GM23338 (cell line): Measurements from ENCODE around the gene KIAA2012. TPM values are rescaled to one million over a fixed set of nuclear protein-coding genes. Genes with fewer than 3 reads are reported as not detected.

Experiments used
- ATAC-seq: fragments of 200-7000 bp; cut with Tn5 transposase; 3 replicates; pipeline ENCODE4 v1.9.1; 2020
- DNase-seq: peaks from one replicate; pipeline ENCODE4 v3.0.0-alpha.2; 2015; ENCODE audit warnings: low spot score
- H2AFZ ChIP-seq: fragments of 200-600 bp; sonication (generic); 2 replicates; pipeline ENCODE4 v1.8.0; 2016; ENCODE audit warnings: antibody characterized with exemption, mild to moderate bottlenecking, moderate library complexity
- H3F3A ChIP-seq: fragments of 200-600 bp; sonication (generic); replicated peaks from 2 replicates; pipeline ENCODE4 v1.8.0; 2017; ENCODE audit warnings: antibody characterized with exemption, mixed run types, low read depth
- H3K27ac ChIP-seq: fragments of 200-600 bp; sonication (generic); 2 replicates; pipeline ENCODE4 v1.6.1; 2016; ENCODE audit warnings: low read depth
- H3K27me3 ChIP-seq: fragments of 200-600 bp; sonication (generic); 2 replicates; pipeline ENCODE4 v1.8.0; 2016; ENCODE audit warnings: mild to moderate bottlenecking, mixed run types, moderate library complexity; ENCODE audit not compliant: insufficient read depth
- H3K36me3 ChIP-seq: fragments of 200-600 bp; sonication (generic); 2 replicates; pipeline ENCODE4 v1.8.0; 2016; ENCODE audit warnings: mild to moderate bottlenecking; ENCODE audit not compliant: insufficient read depth
- H3K4me1 ChIP-seq: fragments of 200-600 bp; sonication (generic); 2 replicates; pipeline ENCODE4 v1.8.0; 2016; ENCODE audit warnings: mild to moderate bottlenecking, moderate library complexity; ENCODE audit not compliant: insufficient read depth
- H3K4me2 ChIP-seq: fragments of 200-600 bp; sonication (generic); 2 replicates; pipeline ENCODE4 v1.7.1; 2017; ENCODE audit warnings: mixed run types
- H3K4me3 ChIP-seq: fragments of 200-600 bp; sonication (generic); 2 replicates; pipeline ENCODE4 v1.6.1; 2016; ENCODE audit warnings: mixed run types
- H3K79me2 ChIP-seq: fragments of 200-600 bp; sonication (generic); replicated peaks from 2 replicates; pipeline ENCODE4 v1.8.0; 2017; ENCODE audit warnings: mild to moderate bottlenecking; ENCODE audit not compliant: insufficient read depth
- H3K9me2 ChIP-seq: fragments of 200-600 bp; sonication (generic); 2 replicates; pipeline ENCODE4 v1.8.0; 2017; ENCODE audit not compliant: insufficient read depth
- H4K20me1 ChIP-seq: fragments of 200-600 bp; sonication (generic); replicated peaks from 2 replicates; pipeline ENCODE4 v1.8.0; 2017; ENCODE audit warnings: mild to moderate bottlenecking; ENCODE audit not compliant: insufficient read depth
- H3K27ac Mint-ChIP-seq: 2 replicates; pipeline ENCODE4 v1.8.0; 2020; ENCODE audit warnings: inconsistent platforms, mild to moderate bottlenecking, moderate library complexity, mixed read lengths
- H3K27me3 Mint-ChIP-seq: 3 replicates; pipeline ENCODE4 v1.8.0; 2022; ENCODE audit warnings: low read depth, mild to moderate bottlenecking, moderate library complexity, mixed read lengths, inconsistent platforms; ENCODE audit not compliant: insufficient read depth, poor library complexity
- H3K36me3 Mint-ChIP-seq: 3 replicates; pipeline ENCODE4 v1.8.0; 2021; ENCODE audit warnings: low read depth, mild to moderate bottlenecking, inconsistent platforms, moderate library complexity, mixed read lengths
- H3K4me1 Mint-ChIP-seq: 3 replicates; pipeline ENCODE4 v1.8.0; 2020; ENCODE audit warnings: mild to moderate bottlenecking, inconsistent platforms, mixed read lengths
- H3K4me3 Mint-ChIP-seq: 3 replicates; pipeline ENCODE4 v1.8.0; 2021; ENCODE audit warnings: moderate library complexity, mild to moderate bottlenecking, inconsistent platforms, mixed read lengths
- H3K9me3 Mint-ChIP-seq: 3 replicates; pipeline ENCODE4 v1.8.0; 2020; ENCODE audit warnings: moderate library complexity, mild to moderate bottlenecking, inconsistent platforms, mixed read lengths
- CTCF ChIP-seq, 2 experiments: fragments of 200-600 bp in 1 of 2; sonication (generic) in 1 of 2; conservative IDR thresholded peaks; 2 replicates each; pipeline versions ENCODE4 v1.5.1 to v1.6.1; 2016 to 2017; ENCODE audit warnings: antibody characterized with exemption in 2 of 2, low read depth in 2 of 2, mild to moderate bottlenecking in 2 of 2, moderate library complexity in 1 of 2
- EZH2 ChIP-seq: fragments of 200-600 bp; sonication (generic); IDR thresholded peaks from one replicate; pipeline ENCODE4 v1.8.0; 2017; ENCODE audit warnings: antibody characterized with exemption, mild to moderate bottlenecking, low read depth; ENCODE audit not compliant: unreplicated experiment
- POLR2AphosphoS5 ChIP-seq: IDR thresholded peaks from 2 replicates; pipeline ENCODE4 v1.6.1; 2016; ENCODE audit warnings: antibody characterized with exemption, low read depth
- ZNF331 ChIP-seq: fragments of 250-450 bp; sonication (Bioruptor Pico); IDR thresholded peaks from 2 replicates; pipeline ENCODE4 v1.5.0; 2020; ENCODE audit warnings: low read depth, mild to moderate bottlenecking, moderate library complexity
- ZNF462 ChIP-seq: fragments of 250-450 bp; sonication (Bioruptor Pico); IDR thresholded peaks from 2 replicates; pipeline ENCODE4 v1.5.0; 2020; ENCODE audit warnings: mild to moderate bottlenecking, moderate library complexity
- polyA plus RNA-seq: library from polyadenylated mRNA; unstranded; fragments of >200 nt; fragmentation: Nextera tagmentation; extraction: Ambion mirVana; gene quantifications from 2 replicates; pipeline ENCODE4 v1.2.1, GENCODE V29; 2016
- total RNA-seq: library from RNA; depleted of rRNA; stranded (reverse); fragments of >200 nt; shearing (Covaris generic); gene quantifications from 2 replicates; pipeline ENCODE4 v1.2.3, GENCODE V29; 2014

KIAA2012 gene
- total and polyA plus RNA-seq, 2 experiments from 2014 or later: 0.03 to 0.08 TPM

DNA sequence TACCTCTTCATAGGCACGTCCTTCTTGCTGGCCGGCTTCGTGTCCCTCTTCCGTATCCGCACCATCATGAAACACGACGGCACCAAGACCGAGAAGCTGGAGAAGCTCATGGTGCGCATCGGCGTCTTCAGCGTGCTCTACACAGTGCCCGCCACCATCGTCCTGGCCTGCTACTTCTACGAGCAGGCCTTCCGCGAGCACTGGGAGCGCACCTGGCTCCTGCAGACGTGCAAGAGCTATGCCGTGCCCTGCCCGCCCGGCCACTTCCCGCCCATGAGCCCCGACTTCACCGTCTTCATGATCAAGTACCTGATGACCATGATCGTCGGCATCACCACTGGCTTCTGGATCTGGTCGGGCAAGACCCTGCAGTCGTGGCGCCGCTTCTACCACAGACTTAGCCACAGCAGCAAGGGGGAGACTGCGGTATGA is 37.1 kb upstream of the KIAA2012 start:
- H4K20me1 ChIP-seq: peaks cover 26% of the 10 kb centered on the region
- H3K4me1 ChIP-seq: peaks cover 19% of the 10 kb centered on the region
- Mint-ChIP-seq H3K36me3 (peaks cover 19% of the 10 kb centered on the region), H3K4me3 (no peak overlapping the region), H3K4me1 (peaks cover 37% of the 10 kb centered on the region; the same call in 2 of the 3 replicates), H3K27ac (no peak overlapping the region), H3K9me3 (peaks cover 4% of the 10 kb centered on the region; the same call in 1 of the 3 replicates), H3K27me3 (peaks cover 19% of the 10 kb centered on the region)
- H3F3A ChIP-seq: peaks cover 36% of the 10 kb centered on the region
- no peaks in the 10 kb centered on the region for H3K9me2 ChIP-seq
- H3K4me3 ChIP-seq: peak overlapping the region; percentile 97
- no peak overlapping the region for H2AFZ ChIP-seq
- H3K4me2 ChIP-seq: peak overlapping the region; percentile 88
- H3K27me3 ChIP-seq: no peaks in the 10 kb centered on the region
- TF ChIP-seq ZNF331 (CRISPR knock-in tag): no peak
- no peak for TF ChIP-seq ZNF462
- peak; percentile 50 for TF ChIP-seq POLR2AphosphoS5
- ATAC-seq: peak; percentile 1
- H3K36me3 ChIP-seq: peaks cover 20% of the 10 kb centered on the region; the same call in 1 of the 2 replicates
- no peak overlapping the region for H3K27ac ChIP-seq
- DNase-seq: no peak
- peaks cover 66% of the 10 kb centered on the region for H3K79me2 ChIP-seq

- Histone ChIP-seq H3K4me2 (peak overlapping the region; percentile 88), H3K27ac (peak overlapping the region; percentile 41; the same call in 1 of the 2 replicates), H3K27me3 (no peaks in the 10 kb centered on the region), H3F3A (peaks cover 36% of the 10 kb centered on the region), H3K4me1 (peaks cover 15% of the 10 kb centered on the region), H4K20me1 (peaks cover 26% of the 10 kb centered on the region), H2AFZ (no peak overlapping the region), H3K36me3 (peaks cover 20% of the 10 kb centered on the region; the same call in 1 of the 2 replicates), H3K4me3 (peak overlapping the region; percentile 97), H3K9me2 (no peaks in the 10 kb centered on the region), H3K79me2 (peaks cover 66% of the 10 kb centered on the region)
- no peak for DNase-seq
- Mint-ChIP-seq H3K27me3 (peaks cover 18% of the 10 kb centered on the region), H3K9me3 (peaks cover 4% of the 10 kb centered on the region; the same call in 1 of the 3 replicates), H3K4me3 (no peak overlapping the region), H3K36me3 (peaks cover 20% of the 10 kb centered on the region), H3K4me1 (peaks cover 30% of the 10 kb centered on the region; the same call in 2 of the 3 replicates), H3K27ac (no peak overlapping the region)
- 0 out of 2 replicates have a peak, but pooled peaks have one; percentile 41 for TF ChIP-seq POLR2AphosphoS5
- no peak for TF ChIP-seq EZH2
- no peak for TF ChIP-seq CTCF (conservative IDR thresholded peaks at IDR 0.05; ENCODE audit: low read depth in 2 of 2)
- peak; percentile 0; the same call in 1 of the 3 replicates for ATAC-seq
These were observed 36.4 kb upstream of the KIAA2012 start for GRCh38 chr2:202036601-202037037.
